Neural progenitor cell (in vitro differentiated cells): ENCODE measurements around the gene AHI1. TPM values are rescaled to one million over a fixed set of nuclear protein-coding genes. Genes with fewer than 3 reads are reported as not detected.

Source experiments
- DNase-seq: peaks from one replicate; pipeline ENCODE4 v3.0.0-alpha.2; 2016; ENCODE audit warnings: low spot score
- H2AFZ ChIP-seq: fragments of 200-600 bp; sonication (generic); replicated peaks from 2 replicates; pipeline ENCODE4 v1.6.1; 2016; ENCODE audit warnings: antibody characterized with exemption
- H3F3A ChIP-seq: fragments of 200-600 bp; sonication (generic); 2 replicates; pipeline ENCODE4 v1.6.1; 2016; ENCODE audit warnings: antibody characterized with exemption, low read depth
- H3K27ac ChIP-seq: fragments of 200-600 bp; sonication (generic); 2 replicates; pipeline ENCODE4 v1.5.1; 2016; ENCODE audit warnings: mild to moderate bottlenecking
- H3K27me3 ChIP-seq: fragments of 200-600 bp; sonication (generic); 2 replicates; pipeline ENCODE4 v1.6.1; 2016; ENCODE audit warnings: mild to moderate bottlenecking, moderate library complexity
- H3K36me3 ChIP-seq: fragments of 200-600 bp; sonication (generic); 2 replicates; pipeline ENCODE4 v1.5.1; 2016
- H3K4me1 ChIP-seq: fragments of 200-600 bp; sonication (generic); 2 replicates; pipeline ENCODE4 v1.6.1; 2016; ENCODE audit warnings: mixed run types
- H3K4me2 ChIP-seq: fragments of 200-600 bp; sonication (generic); 2 replicates; pipeline ENCODE4 v1.6.1; 2016
- H3K4me3 ChIP-seq: fragments of 200-600 bp; sonication (generic); 2 replicates; pipeline ENCODE4 v1.5.1; 2016
- H3K79me2 ChIP-seq: fragments of 200-600 bp; sonication (generic); 2 replicates; pipeline ENCODE4 v1.6.1; 2016; ENCODE audit warnings: low read depth
- H3K9ac ChIP-seq: fragments of 200-600 bp; sonication (generic); 2 replicates; pipeline ENCODE4 v1.6.1; 2016
- H3K9me3 ChIP-seq: fragments of 200-600 bp; sonication (generic); 2 replicates; pipeline ENCODE4 v1.5.1; 2016; ENCODE audit warnings: low read depth
- H4K20me1 ChIP-seq: fragments of 200-600 bp; sonication (generic); 2 replicates; pipeline ENCODE4 v1.6.1; 2016; ENCODE audit warnings: low read depth
- H3K27ac Mint-ChIP-seq: 3 replicates; pipeline ENCODE4 v1.8.0; 2021; ENCODE audit warnings: mixed read lengths
- H3K27me3 Mint-ChIP-seq: 2 replicates; pipeline ENCODE4 v1.8.0; 2022; ENCODE audit warnings: low read depth, mild to moderate bottlenecking, inconsistent platforms, moderate library complexity, mixed read lengths; ENCODE audit not compliant: insufficient read depth
- H3K36me3 Mint-ChIP-seq: 3 replicates; pipeline ENCODE4 v1.8.0; 2021; ENCODE audit warnings: mixed read lengths
- H3K4me1 Mint-ChIP-seq: 3 replicates; pipeline ENCODE4 v1.8.0; 2021; ENCODE audit warnings: mixed read lengths
- H3K4me3 Mint-ChIP-seq: 3 replicates; pipeline ENCODE4 v1.8.0; 2021; ENCODE audit warnings: mild to moderate bottlenecking, moderate library complexity, mixed read lengths
- H3K9me3 Mint-ChIP-seq: 3 replicates; pipeline ENCODE4 v1.8.0; 2020; ENCODE audit warnings: mixed read lengths
- EZH2 ChIP-seq: fragments of 200-600 bp; sonication (generic); IDR thresholded peaks from 2 replicates; pipeline ENCODE4 v1.6.1; 2017; ENCODE audit warnings: antibody characterized with exemption, mild to moderate bottlenecking, moderate library complexity
- EZH2phosphoT487 ChIP-seq: fragments of 200-600 bp; sonication (generic); IDR thresholded peaks from 2 replicates; pipeline ENCODE4 v1.6.1; 2017; ENCODE audit warnings: antibody characterized with exemption
- total RNA-seq: library from RNA; depleted of rRNA; stranded (reverse); fragments of >200 nt; gene quantifications from 2 replicates; pipeline ENCODE4 v1.2.3, GENCODE V29; 2015; ENCODE audit warnings: low replicate concordance
- TF ChIP-seq, protein P1 (sequence below): fragments of 200-600 bp; sonication (generic); IDR thresholded peaks from 2 replicates; pipeline ENCODE4 v1.5.1; 2017; ENCODE audit warnings: antibody characterized with exemption, mild to moderate bottlenecking

AHI1 gene
- total RNA-seq, 1 donor from 2014 or later = 26.2 TPM

- no peak for TF ChIP-seq EZH2phosphoT487
- TF ChIP-seq, protein P1, sequence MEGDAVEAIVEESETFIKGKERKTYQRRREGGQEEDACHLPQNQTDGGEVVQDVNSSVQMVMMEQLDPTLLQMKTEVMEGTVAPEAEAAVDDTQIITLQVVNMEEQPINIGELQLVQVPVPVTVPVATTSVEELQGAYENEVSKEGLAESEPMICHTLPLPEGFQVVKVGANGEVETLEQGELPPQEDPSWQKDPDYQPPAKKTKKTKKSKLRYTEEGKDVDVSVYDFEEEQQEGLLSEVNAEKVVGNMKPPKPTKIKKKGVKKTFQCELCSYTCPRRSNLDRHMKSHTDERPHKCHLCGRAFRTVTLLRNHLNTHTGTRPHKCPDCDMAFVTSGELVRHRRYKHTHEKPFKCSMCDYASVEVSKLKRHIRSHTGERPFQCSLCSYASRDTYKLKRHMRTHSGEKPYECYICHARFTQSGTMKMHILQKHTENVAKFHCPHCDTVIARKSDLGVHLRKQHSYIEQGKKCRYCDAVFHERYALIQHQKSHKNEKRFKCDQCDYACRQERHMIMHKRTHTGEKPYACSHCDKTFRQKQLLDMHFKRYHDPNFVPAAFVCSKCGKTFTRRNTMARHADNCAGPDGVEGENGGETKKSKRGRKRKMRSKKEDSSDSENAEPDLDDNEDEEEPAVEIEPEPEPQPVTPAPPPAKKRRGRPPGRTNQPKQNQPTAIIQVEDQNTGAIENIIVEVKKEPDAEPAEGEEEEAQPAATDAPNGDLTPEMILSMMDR = no peak
- no peak for TF ChIP-seq EZH2
- no peaks in the 10 kb centered on the region for H3K27me3 ChIP-seq
- H3K36me3 ChIP-seq = no peaks in the 10 kb centered on the region
- Mint-ChIP-seq H3K4me3 (no peak overlapping the region), H3K27me3 (no peaks in the 10 kb centered on the region), H3K27ac (no peak overlapping the region), H3K36me3 (peaks cover 3% of the 10 kb centered on the region), H3K9me3 (peaks cover 9% of the 10 kb centered on the region), H3K4me1 (no peaks in the 10 kb centered on the region)
- no peak overlapping the region for H3K4me3 ChIP-seq
- no peak overlapping the region for H3K9ac ChIP-seq
- no peaks in the 10 kb centered on the region for H4K20me1 ChIP-seq
- no peak overlapping the region for H3K4me2 ChIP-seq
- DNase-seq = no peak
- no peaks in the 10 kb centered on the region for H3K9me3 ChIP-seq
- H3K79me2 ChIP-seq = no peaks in the 10 kb centered on the region
- H3K27ac ChIP-seq = no peak overlapping the region
- no peaks in the 10 kb centered on the region for H3F3A ChIP-seq
- H3K4me1 ChIP-seq = peaks cover 7% of the 10 kb centered on the region
- no peak overlapping the region for H2AFZ ChIP-seq
These were observed 20.0 kb upstream of the AHI1 start for GRCh38 chr6:135517527-135517926.

GRCh38 chr6:135514706-135515105 is 17.2 kb upstream of the AHI1 start:
- DNase-seq = peak; percentile 48
- no peaks in the 10 kb centered on the region for H3K9me3 ChIP-seq
- no peak overlapping the region for H3K27ac ChIP-seq
- no peaks in the 10 kb centered on the region for H3F3A ChIP-seq
- Mint-ChIP-seq H3K36me3 (peaks cover 3% of the 10 kb centered on the region), H3K27ac (no peak overlapping the region), H3K9me3 (peaks cover 11% of the 10 kb centered on the region), H3K27me3 (no peaks in the 10 kb centered on the region), H3K4me1 (no peaks in the 10 kb centered on the region), H3K4me3 (no peak overlapping the region)
- H3K27me3 ChIP-seq = no peaks in the 10 kb centered on the region
- H3K9ac ChIP-seq = no peak overlapping the region
- peaks cover 7% of the 10 kb centered on the region for H3K4me1 ChIP-seq
- H2AFZ ChIP-seq = no peak overlapping the region
- TF ChIP-seq EZH2 (no peak), EZH2phosphoT487 (no peak)
- TF ChIP-seq, protein P1 = no peak
- no peaks in the 10 kb centered on the region for H4K20me1 ChIP-seq
- H3K79me2 ChIP-seq = no peaks in the 10 kb centered on the region
- no peak overlapping the region for H3K4me3 ChIP-seq
- no peaks in the 10 kb centered on the region for H3K36me3 ChIP-seq
- H3K4me2 ChIP-seq = no peak overlapping the region

GRCh38 chr6:135506270-135506997 is 8.9 kb upstream of the AHI1 start:
- Histone ChIP-seq H3K4me1 (no peaks in the 10 kb centered on the region), H3K79me2 (no peaks in the 10 kb centered on the region), H3K4me2 (no peak overlapping the region), H3K9ac (no peak overlapping the region), H3K27me3 (no peaks in the 10 kb centered on the region), H3K36me3 (no peaks in the 10 kb centered on the region), H3K27ac (no peak overlapping the region), H4K20me1 (no peaks in the 10 kb centered on the region), H3K4me3 (no peak overlapping the region), H3F3A (no peaks in the 10 kb centered on the region), H2AFZ (no peak overlapping the region), H3K9me3 (no peaks in the 10 kb centered on the region)
- peak; percentile 37 for DNase-seq
- TF ChIP-seq EZH2phosphoT487 = no peak
- TF ChIP-seq, protein P1 = peak; percentile 63
- no peaks in the 10 kb centered on the region for H3K4me1 Mint-ChIP-seq
- no peaks in the 10 kb centered on the region for H3K36me3 Mint-ChIP-seq
- H3K27me3 Mint-ChIP-seq = no peaks in the 10 kb centered on the region
- peaks cover 2% of the 10 kb centered on the region for H3K9me3 Mint-ChIP-seq
- H3K4me3 Mint-ChIP-seq = no peak overlapping the region
- no peak overlapping the region for H3K27ac Mint-ChIP-seq
